HUES6 (cell line): ENCODE results near the gene TSSK6.

Source experiments
- H3K27ac ChIP-seq: 2 replicates; pipeline ENCODE4 v1.7.0; 2013; ENCODE audit warnings: low read depth, mild to moderate bottlenecking, low read length, inconsistent platforms
- H3K27me3 ChIP-seq: 2 replicates; pipeline ENCODE4 v1.6.1; 2013; ENCODE audit warnings: low read length; ENCODE audit not compliant: control insufficient read depth, insufficient read depth
- H3K36me3 ChIP-seq: 2 replicates; pipeline ENCODE4 v1.6.1; 2013; ENCODE audit warnings: low read length; ENCODE audit not compliant: control insufficient read depth, insufficient read depth
- H3K4me1 ChIP-seq: 2 replicates; pipeline ENCODE4 v1.6.1; 2013; ENCODE audit warnings: low read length; ENCODE audit not compliant: control insufficient read depth, insufficient read depth
- H3K4me3 ChIP-seq: 2 replicates; pipeline ENCODE4 v1.5.1; 2013; ENCODE audit warnings: low read depth, low read length
- H3K9ac ChIP-seq: one replicate; pipeline ENCODE4 v1.6.1; 2013; ENCODE audit warnings: mild to moderate bottlenecking, low read length
- H3K9me3 ChIP-seq: 2 replicates; pipeline ENCODE4 v1.6.1; 2013; ENCODE audit warnings: low read depth, low read length; ENCODE audit not compliant: control insufficient read depth, insufficient read depth

TSSK6 gene

DNA sequence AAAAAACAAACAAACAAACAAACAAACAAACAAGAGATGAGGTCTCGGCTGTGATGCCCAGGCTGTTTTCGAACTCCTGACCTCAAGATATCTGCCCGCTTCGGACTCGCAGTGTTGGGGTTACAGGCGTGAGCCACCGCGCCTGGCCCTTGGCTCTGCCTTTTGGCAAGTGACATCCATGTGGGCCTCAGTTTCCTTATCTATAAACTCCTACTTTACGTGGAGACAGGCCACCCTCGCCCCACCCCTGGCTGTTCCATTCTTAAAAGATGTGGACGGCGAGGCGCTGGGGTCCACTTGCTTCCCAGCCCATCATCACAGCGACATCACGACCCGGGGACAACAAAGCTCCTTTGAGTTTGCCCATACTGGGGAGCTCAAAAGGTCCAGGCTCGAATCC lies 1.7 kb downstream of the TSSK6 start:
- H3K4me3 ChIP-seq = no peak overlapping the region
- no peaks in the 10 kb centered on the region for H3K36me3 ChIP-seq
- H3K27ac ChIP-seq = no peak overlapping the region
- H3K9ac ChIP-seq = no peak overlapping the region
- no peaks in the 10 kb centered on the region for H3K27me3 ChIP-seq
- peaks cover 7% of the 10 kb centered on the region for H3K4me1 ChIP-seq
- H3K9me3 ChIP-seq = no peaks in the 10 kb centered on the region

DNA sequence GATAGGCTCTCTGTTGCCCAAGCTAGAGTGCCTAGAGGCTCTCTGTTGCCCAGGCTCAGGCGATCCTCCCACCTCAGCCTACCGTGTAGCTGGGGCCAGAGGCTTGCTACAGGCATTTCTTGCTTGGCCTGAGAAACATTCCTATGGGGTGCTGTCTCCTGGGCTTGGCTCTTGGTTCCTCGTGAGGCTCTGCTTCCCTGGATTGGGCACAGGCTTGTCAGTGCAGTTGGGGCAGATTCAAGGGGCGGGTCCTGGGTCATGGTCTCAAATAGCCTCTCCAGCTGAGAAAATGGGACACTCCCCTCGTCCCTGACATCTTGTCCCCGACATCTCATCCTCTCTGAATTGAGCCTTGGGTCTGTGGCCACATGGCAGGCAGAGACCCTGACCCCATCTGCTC lies 4.9 kb downstream of the TSSK6 start:
- no peak overlapping the region for H3K9ac ChIP-seq
- no peaks in the 10 kb centered on the region for H3K9me3 ChIP-seq
- H3K4me1 ChIP-seq = peaks cover 3% of the 10 kb centered on the region; the same call in 1 of the 2 replicates
- no peaks in the 10 kb centered on the region for H3K27me3 ChIP-seq
- peaks cover 18% of the 10 kb centered on the region for H3K36me3 ChIP-seq
- H3K27ac ChIP-seq = no peak overlapping the region
- no peak overlapping the region for H3K4me3 ChIP-seq

DNA sequence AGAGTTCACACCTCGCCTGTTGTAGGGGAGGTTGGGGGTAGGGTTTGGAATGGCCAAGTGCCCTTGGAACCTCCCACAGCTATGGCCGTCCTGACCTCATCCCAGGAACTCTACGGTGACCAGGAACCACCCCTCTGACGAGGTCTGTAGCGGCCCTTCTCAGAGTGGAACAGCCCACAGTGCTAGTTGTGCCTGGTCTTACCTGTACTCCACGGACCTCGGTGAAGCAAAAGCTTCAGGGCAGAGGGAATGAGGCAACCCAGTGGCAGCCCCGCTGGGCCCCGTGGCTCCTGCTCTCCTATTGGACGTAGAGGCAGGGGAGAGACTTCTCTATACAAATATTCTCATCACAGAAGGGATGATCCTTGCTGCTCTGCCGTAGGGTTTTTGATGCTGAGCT lies 7.1 kb downstream of the TSSK6 start:
- Histone ChIP-seq H3K9ac (no peak overlapping the region), H3K4me1 (no peaks in the 10 kb centered on the region), H3K27ac (no peak overlapping the region), H3K4me3 (no peak overlapping the region), H3K36me3 (peaks cover 40% of the 10 kb centered on the region), H3K27me3 (no peaks in the 10 kb centered on the region), H3K9me3 (no peaks in the 10 kb centered on the region)

DNA sequence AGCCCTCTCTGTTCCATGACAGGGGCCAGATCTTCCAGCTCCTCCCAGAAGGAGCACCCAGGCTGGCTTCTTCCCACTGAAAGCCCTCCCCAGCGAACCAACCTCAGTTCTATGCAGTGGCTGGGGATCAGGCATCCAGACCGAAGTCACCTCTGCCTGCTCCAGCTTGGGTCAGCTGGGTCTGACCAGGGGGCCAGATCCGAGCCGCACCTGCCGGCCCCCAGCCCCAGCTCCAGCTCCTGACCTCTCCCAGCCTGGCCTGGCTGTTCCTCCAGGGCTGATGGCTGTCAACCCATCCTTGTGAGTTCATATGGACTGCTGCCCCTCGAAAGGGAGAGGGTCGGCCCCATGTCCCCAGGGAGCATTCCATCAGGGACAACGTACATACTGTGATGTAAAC lies 8.0 kb downstream of the TSSK6 start:
- H3K4me1 ChIP-seq = no peaks in the 10 kb centered on the region
- H3K9me3 ChIP-seq = no peaks in the 10 kb centered on the region
- no peaks in the 10 kb centered on the region for H3K27me3 ChIP-seq
- no peak overlapping the region for H3K27ac ChIP-seq
- no peak overlapping the region for H3K4me3 ChIP-seq
- H3K36me3 ChIP-seq = peaks cover 49% of the 10 kb centered on the region
- no peak overlapping the region for H3K9ac ChIP-seq

DNA sequence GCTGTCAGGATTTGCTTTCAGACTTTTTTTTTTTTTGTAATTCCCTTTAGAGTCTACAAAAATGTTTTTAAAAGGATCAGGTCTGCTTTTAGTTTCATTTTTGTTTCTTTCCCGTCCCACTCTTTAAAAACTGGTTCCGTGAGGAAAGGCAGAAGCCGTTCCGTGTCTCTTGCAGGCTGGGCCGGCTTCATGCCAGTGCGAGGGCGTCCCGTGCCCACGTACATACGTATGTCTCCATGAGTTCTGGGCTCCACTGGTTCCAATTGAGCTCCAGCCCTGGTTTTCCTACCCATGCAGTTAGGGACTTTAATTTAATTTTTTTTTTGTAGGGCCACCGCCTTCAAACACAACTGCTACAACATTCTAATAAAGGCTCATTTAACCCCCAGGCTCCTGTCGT lies 8.8 kb downstream of the TSSK6 start:
- Histone ChIP-seq H3K9me3 (no peaks in the 10 kb centered on the region), H3K9ac (no peak overlapping the region), H3K4me3 (no peak overlapping the region), H3K4me1 (no peaks in the 10 kb centered on the region), H3K36me3 (peaks cover 56% of the 10 kb centered on the region), H3K27me3 (no peaks in the 10 kb centered on the region), H3K27ac (no peak overlapping the region)

DNA sequence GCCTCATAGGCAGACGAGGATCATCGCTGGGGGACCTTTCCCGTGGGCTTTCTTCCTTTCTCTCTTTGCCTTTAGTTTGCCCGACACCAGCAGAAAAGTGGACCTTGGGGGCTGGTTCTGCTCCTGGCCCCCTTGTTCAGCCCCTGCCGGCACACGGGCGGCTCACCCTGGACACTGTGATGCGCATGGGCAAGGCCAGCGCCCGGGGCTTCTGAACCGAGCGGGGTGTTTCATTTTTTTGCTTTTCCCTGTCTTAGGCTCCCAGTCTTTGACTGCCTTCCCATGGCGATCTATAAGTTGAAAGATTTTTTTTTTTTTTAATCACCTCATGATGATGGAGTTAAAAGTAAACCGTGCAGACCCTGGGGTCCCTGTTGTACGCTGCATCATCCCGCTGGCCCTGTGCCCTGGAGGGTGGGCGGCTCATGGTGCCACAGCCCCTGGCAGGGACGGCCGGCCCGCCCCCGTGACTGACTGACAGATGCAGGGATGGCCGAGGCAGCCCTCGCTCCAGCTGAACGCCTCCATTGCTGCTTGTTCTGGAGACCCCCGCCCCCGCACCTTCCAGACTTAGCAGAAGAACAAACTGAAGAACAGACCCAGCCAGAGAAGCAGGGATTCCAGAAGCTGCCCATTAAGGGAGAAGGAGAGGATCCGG lies 9.6 kb downstream of the TSSK6 start:
- Histone ChIP-seq H3K4me1 (no peaks in the 10 kb centered on the region), H3K9ac (no peak overlapping the region), H3K27ac (no peak overlapping the region), H3K4me3 (no peak overlapping the region), H3K27me3 (no peaks in the 10 kb centered on the region), H3K36me3 (peaks cover 64% of the 10 kb centered on the region), H3K9me3 (no peaks in the 10 kb centered on the region)

DNA sequence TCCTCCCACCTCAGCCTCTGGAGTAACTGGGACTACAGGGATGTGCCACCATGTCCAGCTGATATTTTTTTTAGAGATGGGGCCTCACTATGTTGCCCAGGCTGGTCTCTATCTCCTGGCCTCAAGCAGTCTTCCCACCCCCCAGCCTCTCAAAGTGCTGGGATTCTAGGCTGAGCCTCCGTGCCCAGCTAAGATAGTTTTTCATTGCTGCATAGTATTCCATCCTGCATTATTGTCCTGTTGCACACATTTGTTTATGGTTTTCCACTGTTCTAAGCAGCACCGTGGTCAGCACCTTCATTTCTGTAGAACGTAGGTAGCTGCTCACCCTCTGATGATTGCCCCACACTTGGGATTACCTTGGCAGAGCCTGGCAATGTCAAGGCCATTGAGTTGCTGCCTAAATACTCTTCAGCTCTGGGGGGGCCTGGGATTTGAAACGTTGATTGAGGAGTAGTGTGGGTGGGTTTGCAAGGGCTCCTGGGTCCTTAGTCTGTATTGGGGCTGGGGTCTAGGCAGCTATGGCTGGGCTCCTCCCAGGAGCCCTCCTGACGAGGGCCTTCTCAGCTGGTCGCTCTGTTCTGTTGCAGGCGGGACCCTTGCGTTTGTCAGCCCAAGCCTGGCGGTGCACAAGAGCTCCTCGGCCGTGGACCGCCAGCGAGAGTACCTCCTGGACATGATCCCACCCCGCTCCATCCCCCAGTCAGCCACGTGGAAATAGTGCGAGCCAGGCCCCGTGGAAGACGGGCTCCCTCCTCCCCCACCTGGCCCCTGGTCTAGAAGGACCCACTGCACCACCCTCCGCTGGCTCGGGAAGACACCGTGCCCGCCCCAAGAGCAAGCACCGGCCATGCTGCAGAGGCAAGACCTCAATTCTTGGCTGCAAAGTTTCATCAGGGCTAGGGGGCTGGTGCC lies 10.3 kb downstream of the TSSK6 start:
- no peaks in the 10 kb centered on the region for H3K4me1 ChIP-seq
- H3K27ac ChIP-seq = no peak overlapping the region
- H3K4me3 ChIP-seq = no peak overlapping the region
- H3K27me3 ChIP-seq = no peaks in the 10 kb centered on the region
- H3K9ac ChIP-seq = no peak overlapping the region
- no peaks in the 10 kb centered on the region for H3K9me3 ChIP-seq
- H3K36me3 ChIP-seq = peaks cover 72% of the 10 kb centered on the region

DNA sequence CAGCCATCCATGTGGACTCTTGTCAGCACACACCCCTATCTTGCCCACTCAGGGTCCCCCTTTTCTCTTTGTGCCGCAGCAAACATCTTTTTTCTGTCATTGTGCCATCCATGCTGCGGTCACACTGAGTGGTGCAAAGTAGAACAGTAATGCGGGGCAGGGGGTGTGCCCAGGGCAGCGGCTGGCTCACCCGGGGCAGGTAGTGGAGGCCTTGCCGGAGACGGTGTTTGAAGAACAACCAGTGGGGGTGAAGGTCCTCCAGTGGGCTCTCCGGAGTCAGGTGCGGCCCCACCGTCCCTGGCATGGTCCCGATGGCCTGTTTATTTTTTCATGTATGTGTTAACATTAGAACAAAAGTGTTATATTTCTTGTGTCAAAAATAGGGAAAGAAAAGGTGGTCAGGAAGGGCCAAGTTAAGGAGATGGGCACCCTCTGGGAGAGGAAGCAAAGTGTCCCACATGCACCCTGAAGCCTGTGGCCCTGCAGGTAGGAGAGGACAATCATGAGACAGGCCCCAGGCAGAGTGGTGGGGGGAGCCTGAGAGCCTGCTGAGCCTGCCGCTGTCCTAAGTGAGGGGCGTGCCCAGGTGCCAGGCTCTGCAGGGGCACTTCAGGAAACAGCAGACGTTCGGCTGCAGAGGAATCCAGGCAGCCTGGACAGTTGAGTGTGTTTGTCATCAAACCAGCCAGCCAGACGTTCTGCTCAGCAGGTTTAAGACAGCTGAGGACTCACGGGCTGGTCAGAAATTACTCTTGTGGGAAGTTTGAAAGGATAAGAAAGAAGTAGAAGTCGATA lies 12.3 kb downstream of the TSSK6 start:
- no peak overlapping the region for H3K4me3 ChIP-seq
- H3K9me3 ChIP-seq = no peaks in the 10 kb centered on the region
- H3K9ac ChIP-seq = no peak overlapping the region
- H3K27me3 ChIP-seq = no peaks in the 10 kb centered on the region
- H3K4me1 ChIP-seq = no peaks in the 10 kb centered on the region
- no peak overlapping the region; the same call in 1 of the 2 replicates for H3K27ac ChIP-seq
- H3K36me3 ChIP-seq = peaks cover 92% of the 10 kb centered on the region

DNA sequence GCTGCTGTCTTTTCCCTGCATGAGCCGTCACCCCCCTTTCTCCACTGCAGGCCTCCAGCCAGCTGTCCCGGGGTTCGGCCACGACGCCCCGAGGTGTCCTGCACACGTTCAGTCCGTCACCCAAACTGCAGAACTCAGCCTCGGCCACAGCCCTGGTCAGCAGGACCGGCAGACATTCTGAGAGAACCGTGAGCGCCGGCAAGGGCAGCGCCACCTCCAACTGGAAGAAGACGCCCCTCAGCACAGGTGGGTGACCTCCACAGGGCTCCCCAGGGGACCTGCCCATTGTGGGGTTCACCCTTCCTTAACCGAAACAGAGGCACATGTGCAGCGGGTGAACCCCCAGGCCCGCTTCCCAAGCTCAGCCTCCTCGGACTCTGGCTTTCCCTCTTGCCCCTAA lies 13.1 kb downstream of the TSSK6 start:
- Histone ChIP-seq H3K9ac (no peak overlapping the region), H3K4me1 (no peaks in the 10 kb centered on the region), H3K36me3 (peaks cover 95% of the 10 kb centered on the region), H3K9me3 (no peaks in the 10 kb centered on the region), H3K4me3 (no peak overlapping the region), H3K27me3 (no peaks in the 10 kb centered on the region), H3K27ac (no peak overlapping the region)

DNA sequence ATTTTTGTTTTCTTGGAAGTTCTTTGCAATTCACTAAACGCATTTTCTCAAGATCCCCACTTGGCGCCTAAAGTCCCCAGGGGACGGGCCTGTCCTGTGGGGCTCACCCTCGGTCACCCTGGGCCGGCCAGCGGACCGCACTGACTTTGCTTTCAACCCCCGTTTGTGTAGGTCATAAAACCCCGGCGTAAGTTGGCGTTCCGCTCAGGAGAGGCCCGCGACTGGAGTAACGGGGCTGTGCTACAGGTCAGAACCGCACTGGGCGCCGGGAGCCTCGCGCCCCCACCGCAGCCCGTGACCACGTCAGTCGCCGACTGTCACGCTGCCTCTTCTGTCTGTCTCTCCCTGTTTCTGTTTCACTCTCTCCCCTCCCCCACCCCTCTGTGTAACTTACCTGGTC lies 13.6 kb downstream of the TSSK6 start:
- Histone ChIP-seq H3K9ac (no peak overlapping the region), H3K27me3 (no peaks in the 10 kb centered on the region), H3K9me3 (no peaks in the 10 kb centered on the region), H3K36me3 (peaks cover 97% of the 10 kb centered on the region), H3K4me3 (no peak overlapping the region), H3K27ac (0 out of 2 replicates have a peak overlapping the region, but pooled peaks have one; percentile 28), H3K4me1 (no peaks in the 10 kb centered on the region)
